Right cardiac atrium (tissue), 5 donors: ENCODE results near the gene BLOC1S4. TPM values are rescaled to one million over a fixed set of nuclear protein-coding genes. Genes with fewer than 3 reads are reported as not detected.

ENCODE experiments used
- ATAC-seq, 2 donors: fragments of 200-7000 bp; cut with Tn5 transposase; one replicate each; pipeline versions ENCODE4 v1.8.0 to v1.9.1; 2020; ENCODE audit warnings: moderate library complexity in 2 of 2, mild to moderate bottlenecking in 1 of 2
- DNase-seq, 3 donors: peaks; one replicate each; pipeline ENCODE4 v3.0.0-alpha.2; 2020
- H3K27ac ChIP-seq: one replicate; pipeline ENCODE4 v1.5.1; 2013; ENCODE audit warnings: mild to moderate bottlenecking, low read length, control low read depth, moderate library complexity
- H3K27me3 ChIP-seq: one replicate; pipeline ENCODE4 v1.6.1; 2013; ENCODE audit not compliant: control insufficient read depth, insufficient read depth
- H3K4me1 ChIP-seq: one replicate; pipeline ENCODE4 v1.6.1; 2013; ENCODE audit warnings: low read length; ENCODE audit not compliant: control insufficient read depth, insufficient read depth
- H3K4me3 ChIP-seq: one replicate; pipeline ENCODE4 v1.5.1; 2013; ENCODE audit warnings: low read length, control low read depth
- H3K9me3 ChIP-seq: one replicate; pipeline ENCODE4 v1.6.1; 2013; ENCODE audit warnings: low read length; ENCODE audit not compliant: control insufficient read depth
- WGBS: extraction: QIAGEN DNeasy Blood & Tissue Kit; methylation state at CpG from one replicate; pipeline ENCODE4 v1.1.7; 2013; 5-methylcytosine and 5-hydroxymethylcytosine counted together
- intact Hi-C, 4 donors: fragments of 100-400 bp; cut with DNase I; formaldehyde crosslinking; loops; one replicate each; pipeline versions ENCODE4 v1.11.0 to v1.14.0; 2022 to 2023
- polyA plus RNA-seq: library from polyadenylated mRNA; stranded (reverse); fragments of 200-250 nt; gene quantifications from one replicate; pipeline ENCODE4 v1.2.3, GENCODE V29; 2013
- total RNA-seq, 4 donors: library from RNA; stranded (reverse); fragmentation: NEBNext Ultra II Directional; extraction: Animal tissue kit (Norgen Biotek cat#: 25700); gene quantifications; one replicate each; pipeline ENCODE4 v1.2.1, GENCODE V29; 2021
- donor health status: healthy with polysubstance abuse.
- donor health status: DM: no; HTN: yes; CAD: no.
- donor health status: DM: no; HTN: no; CAD: no.
- donor health status: DM: no; HTN: yes; CAD: no; lungs with severe emphysema.
- donor health status: DM: yes; HTN: yes; CAD: no.

The BLOC1S4 gene
- total and polyA plus RNA-seq, 5 donors, result 7.0 to 9.1 (median 7.8) TPM

DNA sequence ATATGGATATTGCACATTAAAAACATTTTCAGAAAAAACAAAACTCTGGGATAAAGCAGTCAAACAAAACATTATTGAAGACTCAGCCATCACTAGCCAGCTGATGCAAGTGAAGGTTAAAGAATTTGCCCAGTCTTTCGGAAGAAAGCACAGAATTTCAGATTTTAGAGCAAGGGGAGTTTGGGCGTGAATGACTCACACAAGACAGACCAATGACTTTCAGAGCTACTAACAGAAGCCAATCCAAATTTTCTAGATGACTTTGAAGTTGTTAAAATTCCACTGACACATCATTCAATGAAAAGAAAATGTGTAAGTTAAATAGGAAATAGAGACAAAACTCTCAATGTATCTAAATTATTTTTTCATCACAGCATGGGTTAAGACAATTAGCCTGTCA is 10.3 kb upstream of the BLOC1S4 start:
- no peak overlapping the region for H3K27ac ChIP-seq
- ATAC-seq, result no peak
- H3K4me3 ChIP-seq, result no peak overlapping the region
- WGBS, result 93% methylated on average over 2 of the region's 2 CpGs
- peaks cover 16% of the 10 kb centered on the region for H3K4me1 ChIP-seq
- intact Hi-C loops, result no loop called here
- H3K27me3 ChIP-seq, result no peaks in the 10 kb centered on the region
- no peak for DNase-seq
- H3K9me3 ChIP-seq, result no peaks in the 10 kb centered on the region

DNA sequence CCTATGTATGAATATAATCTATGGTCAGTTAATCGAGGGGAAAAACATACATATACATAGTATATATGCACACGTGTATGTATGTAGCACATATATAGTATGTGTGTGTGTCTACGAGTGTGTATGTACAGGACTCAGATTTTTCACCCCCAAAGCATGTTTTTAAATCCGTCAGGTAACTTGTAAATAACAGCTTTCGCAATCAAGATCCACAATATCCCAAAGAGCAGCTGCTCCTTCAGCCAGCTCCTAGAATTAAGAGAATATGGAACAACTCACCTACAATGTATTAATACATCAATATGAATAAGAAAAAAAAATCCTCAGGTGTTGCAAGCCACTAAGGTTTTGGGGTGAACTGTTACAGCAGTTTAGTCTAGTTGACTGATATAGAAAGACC is 9.8 kb upstream of the BLOC1S4 start:
- Histone ChIP-seq H3K4me1 (peaks cover 16% of the 10 kb centered on the region), H3K27me3 (no peaks in the 10 kb centered on the region), H3K4me3 (no peak overlapping the region), H3K27ac (no peak overlapping the region), H3K9me3 (no peaks in the 10 kb centered on the region)
- intact Hi-C loops, result no loop called here
- DNase-seq (no peak), ATAC-seq (no peak)
- WGBS, result 94% methylated on average over 5 of the region's 5 CpGs

DNA sequence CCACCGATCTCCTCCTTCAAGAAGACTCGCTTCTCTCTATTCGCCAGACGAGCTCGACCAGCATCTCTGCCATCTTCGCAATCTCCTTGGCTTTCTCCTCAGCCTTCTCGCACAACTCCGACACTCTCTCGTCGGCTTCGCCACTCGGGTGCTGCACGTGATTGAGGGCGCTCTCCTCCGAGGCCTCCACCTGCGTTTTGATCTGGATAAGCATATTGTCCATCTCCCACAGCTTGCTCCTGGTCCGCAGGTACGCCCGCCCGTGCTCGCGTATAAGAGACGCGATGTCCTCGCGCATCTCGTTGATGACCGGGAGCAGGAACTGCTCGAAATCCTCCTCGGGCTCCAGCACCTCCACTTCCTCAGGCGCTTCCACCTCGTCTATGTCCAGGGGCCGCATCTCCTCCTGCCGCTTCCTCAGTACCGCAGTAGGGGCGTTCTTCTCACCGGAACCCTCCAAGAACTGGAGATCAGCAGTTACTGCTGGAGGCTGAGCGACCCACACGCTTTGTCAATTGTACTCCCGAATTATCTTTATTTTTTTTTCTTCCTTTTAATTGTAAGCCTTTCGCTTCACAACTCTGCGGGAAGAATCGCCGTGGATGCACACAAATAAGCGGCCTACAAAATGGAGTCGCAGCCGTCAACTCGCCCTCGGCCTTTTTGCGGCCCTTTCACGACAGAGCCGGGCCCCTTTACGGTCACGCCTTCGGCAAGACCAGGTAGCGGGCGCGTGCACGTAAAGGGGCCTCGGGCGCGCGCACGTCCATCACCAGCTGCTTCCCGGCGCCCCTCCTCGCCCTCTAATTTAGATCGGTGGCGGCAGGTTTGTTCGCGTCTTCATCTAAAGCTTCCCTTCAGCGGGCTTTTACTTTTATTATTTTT is 6.5 kb upstream of the BLOC1S4 start, which contains the start of gene MRFAP1L1:
MRFAP1L1 (minus strand) TSS at position 636 of the 885 bp plus-strand sequence; CDS start at position 400, 236 bp downstream.
- DNase-seq (peak; percentile 96 to 99 (median 98)), ATAC-seq (peak; percentile 86 to 91)
- Histone ChIP-seq H3K9me3 (no peaks in the 10 kb centered on the region), H3K4me3 (peak within 1 kb of the TSS; percentile 95), H3K4me1 (peaks cover 10% of the 10 kb centered on the region), H3K27ac (peak within 1 kb of the TSS; percentile 90), H3K27me3 (no peaks in the 10 kb centered on the region)
- under 1% methylated on average over 72 of the region's 72 CpGs for WGBS
- intact Hi-C loops, result no loop called here

DNA sequence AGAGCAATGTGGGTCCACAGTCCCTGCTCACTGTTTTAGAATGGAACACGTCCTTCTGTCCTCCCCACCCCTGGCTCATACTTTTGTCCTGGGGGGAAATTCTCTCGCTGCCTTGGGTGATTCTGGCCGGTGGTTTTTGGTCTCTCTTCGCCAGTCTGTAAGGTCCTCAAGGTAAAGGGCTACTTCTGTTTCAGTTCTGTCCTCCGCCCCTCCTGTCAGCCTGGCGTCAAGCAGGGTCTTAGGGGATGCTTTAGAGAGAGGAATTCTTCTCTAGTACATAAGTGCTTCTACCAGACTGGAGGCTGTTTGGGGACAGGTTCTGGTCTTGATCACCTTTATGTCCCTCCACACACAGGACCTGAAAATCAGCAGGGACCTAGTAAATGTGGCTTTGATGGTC is 5.7 kb upstream of the BLOC1S4 start:
- H3K27me3 ChIP-seq, result no peaks in the 10 kb centered on the region
- H3K4me1 ChIP-seq, result peaks cover 9% of the 10 kb centered on the region
- 6% methylated on average over 6 of the region's 6 CpGs for WGBS
- DNase-seq (no peak), ATAC-seq (peak in 1 of 2 donors; percentile 4)
- peak overlapping the region; percentile 95 for H3K4me3 ChIP-seq
- H3K9me3 ChIP-seq, result no peaks in the 10 kb centered on the region
- H3K27ac ChIP-seq, result peak overlapping the region; percentile 73
- intact Hi-C loops, result no loop called here

DNA sequence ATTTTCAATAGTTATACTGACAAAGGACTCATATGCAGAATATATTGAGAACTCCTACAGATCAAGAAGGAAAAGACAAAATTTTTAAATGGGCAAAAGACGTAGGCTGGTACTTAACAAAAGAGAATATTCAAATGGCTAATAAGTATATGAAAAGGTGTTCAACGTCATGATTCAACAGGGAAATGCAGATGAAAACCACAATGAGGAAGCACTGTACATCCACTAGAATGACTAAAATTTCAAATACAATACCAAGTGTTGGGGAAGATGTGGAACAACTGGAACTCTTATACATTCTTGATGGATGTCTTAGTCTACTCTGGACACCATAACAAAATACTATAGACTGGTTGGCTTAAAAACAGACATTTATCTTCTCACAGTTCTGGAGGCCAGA is 5.0 kb upstream of the BLOC1S4 start:
- intact Hi-C loops, result no loop called here
- no peak overlapping the region for H3K4me3 ChIP-seq
- ATAC-seq (no peak), DNase-seq (no peak)
- WGBS, result 79% methylated on average over 2 of the region's 2 CpGs
- no peaks in the 10 kb centered on the region for H3K27me3 ChIP-seq
- H3K27ac ChIP-seq, result no peak overlapping the region
- no peaks in the 10 kb centered on the region for H3K9me3 ChIP-seq
- peaks cover 9% of the 10 kb centered on the region for H3K4me1 ChIP-seq

DNA sequence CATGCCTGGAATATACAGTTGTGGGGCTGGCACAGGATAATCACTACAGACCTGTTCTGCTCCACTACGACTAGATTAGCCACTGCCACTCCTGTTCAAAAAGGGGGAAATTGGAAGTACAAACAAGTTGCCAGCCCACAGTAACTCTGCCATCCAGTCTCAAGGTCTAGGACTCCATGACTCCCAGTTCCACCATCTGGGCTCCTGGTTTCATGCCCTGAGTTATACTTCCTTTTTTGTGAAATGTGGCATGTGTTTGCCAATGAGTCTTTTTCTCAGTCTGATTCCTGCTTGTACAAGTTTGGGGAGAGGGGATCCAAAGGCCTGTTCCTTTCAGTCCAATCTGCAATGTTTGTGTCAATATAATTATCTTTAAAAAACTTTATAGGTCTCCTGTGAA is 1.0 kb upstream of the BLOC1S4 start:
- 75% methylated on average over 1 of the region's 1 CpG for WGBS
- no peaks in the 10 kb centered on the region for H3K9me3 ChIP-seq
- no peaks in the 10 kb centered on the region for H3K27me3 ChIP-seq
- no peak overlapping the region for H3K4me3 ChIP-seq
- ATAC-seq, result no peak
- intact Hi-C loops, result loop anchor here in 1 of 4 donors (5.0 kb wide), 1 partner anchor 67 kb away; the partner anchor contains the start of gene KIAA0232
- no peak overlapping the region for H3K27ac ChIP-seq
- no peak for DNase-seq
- peaks cover 4% of the 10 kb centered on the region for H3K4me1 ChIP-seq

DNA sequence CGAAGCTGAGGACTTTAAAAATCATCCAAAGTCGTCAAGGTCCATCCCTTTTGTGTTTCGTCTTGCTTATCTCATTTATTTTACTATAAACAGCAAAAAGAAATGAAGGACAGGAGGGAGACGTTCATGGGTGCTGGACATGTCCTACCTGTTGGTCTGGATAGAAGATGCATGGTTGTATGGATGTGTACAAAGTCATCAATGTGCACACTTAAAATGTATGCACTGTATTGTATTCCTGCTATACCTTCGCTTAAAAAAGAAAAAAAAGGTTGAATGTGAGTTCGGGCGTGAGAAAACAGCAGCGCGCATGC is 313 bp upstream of the BLOC1S4 start:
- intact Hi-C loops, result loop anchor here in 1 of 4 donors (5.0 kb wide), 1 partner anchor 67 kb away; the partner anchor contains the start of gene KIAA0232
- DNase-seq, result no peak
- WGBS, result 7% methylated on average over 9 of the region's 9 CpGs
- Histone ChIP-seq H3K4me1 (no peaks in the 10 kb centered on the region), H3K27ac (peak overlapping the region; percentile 21), H3K4me3 (peak overlapping the region; percentile 41), H3K27me3 (no peaks in the 10 kb centered on the region), H3K9me3 (no peaks in the 10 kb centered on the region)
- ATAC-seq, result no peak

DNA sequence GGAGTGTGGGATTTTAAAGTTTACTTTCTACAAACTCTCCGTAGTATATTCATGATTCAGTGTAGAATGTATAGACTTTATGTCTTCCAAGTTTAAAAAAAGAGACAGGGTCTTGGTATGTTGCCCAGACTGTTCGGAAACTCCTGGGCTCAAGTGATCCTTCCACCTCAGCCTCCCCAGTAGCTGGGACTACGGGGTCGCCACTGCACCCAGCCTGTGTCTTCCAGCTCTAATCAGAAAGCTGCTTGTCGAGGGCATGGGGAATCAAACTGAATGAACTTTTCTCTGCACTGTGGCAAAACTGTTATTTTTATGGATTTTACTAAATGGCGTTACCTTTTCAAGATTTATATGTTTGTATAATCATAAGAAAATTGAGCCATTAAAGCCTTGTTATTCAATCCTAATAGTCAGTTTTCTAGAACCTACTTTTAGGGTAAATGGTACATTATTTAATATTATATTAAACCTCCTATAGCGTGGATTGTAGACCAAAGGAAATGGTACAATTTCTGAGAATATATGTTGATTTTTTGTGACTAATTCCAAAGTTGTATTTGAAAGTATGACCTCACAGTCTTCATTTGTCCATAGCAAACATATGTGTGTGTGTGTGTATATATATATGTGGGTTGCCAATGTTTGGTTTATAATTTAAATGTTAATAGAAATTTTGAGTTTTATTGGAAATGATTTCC is 1.1 kb downstream of the BLOC1S4 start:
- ATAC-seq, result no peak
- intact Hi-C loops, result loop anchor here in 1 of 4 donors (5.0 kb wide), 1 partner anchor 65 kb away; the partner anchor contains the start of gene KIAA0232
- no peak for DNase-seq
- Histone ChIP-seq H3K27ac (no peak overlapping the region), H3K4me3 (peak overlapping the region; percentile 41), H3K9me3 (no peaks in the 10 kb centered on the region), H3K27me3 (no peaks in the 10 kb centered on the region), H3K4me1 (no peaks in the 10 kb centered on the region)
- WGBS, result 28% methylated on average over 7 of the region's 7 CpGs

DNA sequence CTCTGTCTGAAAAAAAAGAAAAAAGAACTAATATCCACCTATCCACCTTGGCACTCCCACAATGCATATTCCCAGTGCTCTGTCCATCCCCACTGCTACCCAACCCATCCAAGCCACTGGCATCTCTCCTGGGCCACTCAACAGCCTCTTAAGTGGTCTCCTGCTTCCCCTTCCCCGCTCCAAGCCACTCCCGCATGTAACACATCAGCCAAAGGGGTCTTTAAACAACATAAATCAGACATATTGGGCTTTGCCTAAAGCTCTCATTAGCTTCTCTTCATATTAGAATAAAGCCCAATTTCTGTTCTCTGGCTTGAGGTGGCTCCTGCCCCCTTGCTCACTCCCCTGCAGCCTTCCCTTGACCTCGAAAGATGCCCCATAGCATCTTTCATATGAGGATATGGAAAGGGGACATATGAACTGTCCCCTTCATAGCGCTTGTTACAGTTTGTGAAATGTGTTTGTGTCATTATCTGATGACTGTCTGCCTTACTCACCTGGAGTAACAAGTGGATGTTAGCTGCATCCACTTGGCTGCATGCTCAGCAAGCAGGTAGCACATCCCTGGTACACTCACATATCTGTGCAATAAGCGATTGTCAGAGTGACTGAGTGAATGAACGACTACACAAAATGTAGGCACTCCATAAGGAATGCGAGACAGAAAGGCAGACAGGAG is 3.1 kb downstream of the BLOC1S4 start:
- no peak for ATAC-seq
- Histone ChIP-seq H3K9me3 (no peaks in the 10 kb centered on the region), H3K4me3 (no peak overlapping the region), H3K4me1 (no peaks in the 10 kb centered on the region), H3K27me3 (no peaks in the 10 kb centered on the region), H3K27ac (no peak overlapping the region)
- WGBS, result 84% methylated on average over 7 of the region's 7 CpGs
- DNase-seq, result no peak
- intact Hi-C loops, result loop anchor here in 1 of 4 donors (5.0 kb wide), 1 partner anchor 63 kb away; the partner anchor contains the start of gene KIAA0232

DNA sequence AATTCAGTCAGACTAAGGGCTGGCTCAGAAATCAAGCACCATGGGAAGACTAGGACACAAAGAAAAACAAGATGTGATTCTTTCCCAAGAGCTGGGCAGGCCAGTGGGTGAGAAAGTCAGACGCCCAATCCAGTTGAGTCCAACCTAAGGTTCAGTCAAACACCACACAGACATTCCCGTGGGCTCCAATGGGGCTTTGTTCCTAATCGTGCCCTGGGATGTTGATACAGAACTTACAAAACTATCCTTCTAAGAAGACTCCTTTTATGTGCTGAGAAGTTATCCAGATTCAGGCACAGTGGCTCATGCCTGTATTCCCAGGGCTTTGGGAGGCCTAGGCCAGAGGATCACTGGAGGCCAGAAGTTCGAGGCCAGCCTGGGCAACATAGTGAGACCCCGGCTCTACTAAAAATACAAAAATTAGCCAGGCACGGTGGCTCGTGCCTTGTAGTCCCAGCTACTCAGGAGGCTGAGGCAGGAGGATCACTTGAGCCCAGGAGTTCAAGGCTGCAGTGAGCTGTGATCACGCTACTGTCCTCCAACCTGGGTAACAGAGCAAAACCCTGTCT is 3.7 kb downstream of the BLOC1S4 start:
- Histone ChIP-seq H3K4me3 (no peak overlapping the region), H3K27me3 (no peaks in the 10 kb centered on the region), H3K9me3 (no peaks in the 10 kb centered on the region), H3K27ac (no peak overlapping the region), H3K4me1 (no peaks in the 10 kb centered on the region)
- ATAC-seq (no peak), DNase-seq (peak in 1 of 3 donors; percentile 21)
- 73% methylated on average over 8 of the region's 8 CpGs for WGBS
- intact Hi-C loops, result loop anchor here (2.0 to 10.0 kb wide), 8 partner anchors 63 to 355 kb away; partner anchors contain the start of gene KIAA0232 (in 2 of the 4)
